ENCODE data around the gene EIPR1.

GRCh38 chr2:3422161-3422779 lies 44.7 kb upstream of the EIPR1 start:
- no peak for TF ChIP-seq MAZ (IDR thresholded peaks at IDR 0.05; ENCODE audit: borderline replicate concordance, low read depth, low read length)
- no peak for TF ChIP-seq CTCF (conservative IDR thresholded peaks at IDR 0.05; ENCODE audit: low read depth, low read length)
- TF ChIP-seq FOS (IDR thresholded peaks at IDR 0.05; ENCODE audit: low read depth, low read length): no peak
- no peak for TF ChIP-seq MAFK (IDR thresholded peaks at IDR 0.05; ENCODE audit: low read depth, low read length)
- TF ChIP-seq RAD21 (IDR thresholded peaks at IDR 0.05; ENCODE audit: low read length): no peak
- TF ChIP-seq BHLHE40 (IDR thresholded peaks at IDR 0.05; ENCODE audit: low read depth, low read length): no peak
- no peak for TF ChIP-seq CHD1 (IDR thresholded peaks at IDR 0.05; ENCODE audit: low read depth, low read length)
- TF ChIP-seq POLR2A (IDR thresholded peaks at IDR 0.05; ENCODE audit: low read depth, low read length): no peak
- TF ChIP-seq RCOR1 (IDR thresholded peaks at IDR 0.05; ENCODE audit: insufficient replicate concordance, low read length): no peak

All from IMR-90 (cell line).